H1 (cell line): ENCODE results near the gene GMIP. TPM values are rescaled to one million over a fixed set of nuclear protein-coding genes. Genes with fewer than 3 reads are reported as not detected.

Experiments used
- CTBP2 ChIP-seq: IDR thresholded peaks from 2 replicates; pipeline ENCODE4 v1.7.0; 2011; ENCODE audit warnings: borderline replicate concordance, mild to moderate bottlenecking, moderate library complexity, mixed read lengths, low read length; ENCODE audit not compliant: insufficient read depth, insufficient read length
- KDM4A ChIP-seq: IDR thresholded peaks from one replicate; pipeline ENCODE4 v1.7.1; 2012; ENCODE audit warnings: low read depth, mild to moderate bottlenecking, moderate library complexity, low read length, inconsistent platforms; ENCODE audit not compliant: severe bottlenecking
- SP4 ChIP-seq: IDR thresholded peaks from 2 replicates; pipeline ENCODE4 v1.6.1; 2012; ENCODE audit warnings: low read length, inconsistent platforms
- SRF ChIP-seq: IDR thresholded peaks from 2 replicates; pipeline ENCODE4 v1.6.1; 2011; ENCODE audit warnings: mild to moderate bottlenecking, low read depth, low read length, moderate library complexity
- TEAD4 ChIP-seq: IDR thresholded peaks from 2 replicates; pipeline ENCODE4 v1.6.1; 2012; ENCODE audit warnings: low read depth, low read length, inconsistent platforms, mixed read lengths
- polyA plus RNA-seq, 7 experiments: library from polyadenylated mRNA; depleted of rRNA in 3 of 7; stranded (reverse) in 5 of 7; unstranded in 2 of 7; fragments of >200 nt in 5 of 7; fragments of 200-250 nt in 2 of 7; gene quantifications; 1 replicate in 5 of 7; 2 replicates in 1 of 7; 4 replicates in 1 of 7; pipeline versions ENCODE4 v1.2.1 to v1.2.3, GENCODE V29; 2011 to 2013; ENCODE audit warnings: missing spikeins in 2 of 7, mixed read lengths in 2 of 7
- total RNA-seq: library from RNA; stranded (reverse); fragmentation: NEBNext Ultra II Directional; extraction: Animal tissue kit (Norgen Biotek cat#: 25700); gene quantifications from 2 replicates; pipeline ENCODE4 v1.2.1, GENCODE V29; 2021

GMIP gene
- total and polyA plus RNA-seq, 2 of the 8 experiments (the other 6 are each of a cell fraction or from before 2014, with no cell fraction given) = 5.7 to 18.1 TPM

GRCh38 chr19:19581391-19581790 lies 62.1 kb downstream of the GMIP start (continued):
- TF ChIP-seq TEAD4 (no peak), SP4 (no peak), KDM4A (no peak), CTBP2 (no peak), SRF (no peak)
- TF ChIP-seq, all 59 proteins: peak for 0
